ENCODE measurements around the gene PLEKHA7.
A peak's percentile ranks its signal among the peaks of the same experiment; 100 is the strongest.

PLEKHA7 gene

DNA sequence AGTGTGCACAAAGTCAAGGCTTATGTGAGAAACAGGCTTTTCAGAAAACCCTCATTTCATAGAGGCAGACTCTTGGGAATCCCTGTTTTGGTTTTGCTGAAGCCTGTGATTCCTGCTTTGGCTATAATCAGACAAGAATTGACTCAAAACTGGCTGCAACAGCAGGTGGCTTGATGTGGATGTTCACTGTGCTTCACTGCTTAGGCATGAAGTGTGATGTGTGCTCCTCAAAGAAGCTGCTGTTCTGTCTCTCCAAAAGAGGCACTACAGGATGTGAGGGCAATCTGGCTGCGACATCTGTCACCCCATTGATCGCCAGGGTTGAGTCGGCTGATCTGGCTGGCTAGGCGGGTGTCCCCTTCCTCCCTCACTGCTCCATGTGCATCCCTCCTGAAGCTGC, 172.2 kb downstream of the PLEKHA7 start:
- DNase-seq (ENCODE audit: low read depth) = no peak

DNA sequence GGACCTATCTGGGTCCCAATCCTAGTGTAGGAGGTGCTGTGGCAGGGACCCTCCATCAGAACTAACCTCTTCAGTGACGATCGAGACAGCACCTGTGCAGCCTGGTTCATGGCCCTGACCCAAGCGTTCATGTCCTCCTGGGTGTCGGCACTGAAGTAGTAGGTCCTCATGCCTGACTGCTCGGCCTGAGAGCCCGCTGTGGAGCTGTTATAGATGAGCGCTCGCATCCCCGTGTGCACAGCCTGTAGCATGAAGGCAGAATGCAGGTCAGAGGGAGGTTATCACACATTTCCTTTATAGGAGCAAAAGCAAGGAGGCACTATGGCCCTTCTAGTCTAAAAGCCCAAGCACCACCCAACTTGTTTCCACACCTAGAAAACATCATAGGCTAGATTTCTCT, 172.7 kb downstream of the PLEKHA7 start:
- DNase-seq (ENCODE audit: low read depth) = no peak

DNA sequence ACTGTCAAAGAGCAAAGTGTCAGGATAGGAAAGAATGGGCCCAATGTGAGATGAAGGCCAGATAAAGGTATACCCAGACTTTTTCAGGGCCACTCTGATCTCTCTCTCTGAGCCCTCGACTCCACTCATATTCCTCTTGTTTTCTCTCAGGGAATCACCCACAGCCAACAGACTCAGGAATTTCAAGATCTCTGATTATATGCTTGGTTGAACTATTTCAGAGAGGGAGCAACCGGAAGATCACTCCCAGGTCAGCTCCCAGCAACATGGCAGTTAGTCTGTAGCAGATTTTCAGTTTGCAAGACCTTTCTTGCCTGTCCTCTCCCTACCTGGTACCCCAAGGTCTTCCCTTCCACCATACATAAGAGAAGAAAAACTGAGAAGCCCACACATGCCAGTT, 173.3 kb downstream of the PLEKHA7 start:
- DNase-seq (ENCODE audit: low read depth) = no peak

- no peak for DNase-seq (ENCODE audit: low read depth)
Observed at GRCh38 chr11:16839821-16840220, 174.4 kb downstream of the PLEKHA7 start.

DNA sequence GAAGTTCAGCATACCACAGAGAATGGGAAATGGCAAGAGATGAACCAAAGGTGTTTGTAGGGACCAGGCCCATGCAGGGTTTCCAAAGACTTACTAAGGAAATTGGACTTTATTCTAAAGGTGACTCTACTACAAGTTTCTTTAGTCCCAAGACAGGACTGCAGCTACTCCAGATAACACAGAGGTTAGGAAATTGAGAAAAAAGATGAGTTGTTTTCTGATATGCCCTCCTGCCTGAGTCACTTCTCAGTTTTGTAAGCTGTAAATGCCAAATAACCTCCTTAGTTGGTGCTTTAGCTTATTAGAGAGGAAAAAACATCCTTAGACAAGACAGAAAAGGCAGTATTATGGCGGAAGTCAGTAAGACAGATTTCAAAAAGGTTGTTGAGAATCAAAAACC, 179.8 kb downstream of the PLEKHA7 start:
- no peak for DNase-seq (ENCODE audit: low read depth)

GRCh38 chr11:16833026-16833425, 181.2 kb downstream of the PLEKHA7 start:
- DNase-seq (ENCODE audit: low read depth) = no peak

- no peak for DNase-seq (ENCODE audit: low read depth)
Observed at GRCh38 chr11:16832193-16832539, 182.0 kb downstream of the PLEKHA7 start.

GRCh38 chr11:16831316-16832192, 182.7 kb downstream of the PLEKHA7 start:
- peak; percentile 20 for DNase-seq (ENCODE audit: low read depth)

GRCh38 chr11:16827139-16827538, 187.1 kb downstream of the PLEKHA7 start:
- no peak for DNase-seq (ENCODE audit: low read depth)

- DNase-seq (ENCODE audit: low read depth) = no peak
Observed at GRCh38 chr11:16825968-16826367, 188.2 kb downstream of the PLEKHA7 start.

- no peak for DNase-seq (ENCODE audit: low read depth)
Observed at GRCh38 chr11:16825101-16825500, 189.1 kb downstream of the PLEKHA7 start.

GRCh38 chr11:16820324-16821092, 193.7 kb downstream of the PLEKHA7 start:
- DNase-seq (ENCODE audit: low read depth) = peak; percentile 72

- peak; percentile 28 for DNase-seq (ENCODE audit: low read depth)
Observed at GRCh38 chr11:16818284-16818683, 195.9 kb downstream of the PLEKHA7 start.

GRCh38 chr11:16817351-16817750, 196.9 kb downstream of the PLEKHA7 start:
- DNase-seq (ENCODE audit: low read depth) = no peak

DNA sequence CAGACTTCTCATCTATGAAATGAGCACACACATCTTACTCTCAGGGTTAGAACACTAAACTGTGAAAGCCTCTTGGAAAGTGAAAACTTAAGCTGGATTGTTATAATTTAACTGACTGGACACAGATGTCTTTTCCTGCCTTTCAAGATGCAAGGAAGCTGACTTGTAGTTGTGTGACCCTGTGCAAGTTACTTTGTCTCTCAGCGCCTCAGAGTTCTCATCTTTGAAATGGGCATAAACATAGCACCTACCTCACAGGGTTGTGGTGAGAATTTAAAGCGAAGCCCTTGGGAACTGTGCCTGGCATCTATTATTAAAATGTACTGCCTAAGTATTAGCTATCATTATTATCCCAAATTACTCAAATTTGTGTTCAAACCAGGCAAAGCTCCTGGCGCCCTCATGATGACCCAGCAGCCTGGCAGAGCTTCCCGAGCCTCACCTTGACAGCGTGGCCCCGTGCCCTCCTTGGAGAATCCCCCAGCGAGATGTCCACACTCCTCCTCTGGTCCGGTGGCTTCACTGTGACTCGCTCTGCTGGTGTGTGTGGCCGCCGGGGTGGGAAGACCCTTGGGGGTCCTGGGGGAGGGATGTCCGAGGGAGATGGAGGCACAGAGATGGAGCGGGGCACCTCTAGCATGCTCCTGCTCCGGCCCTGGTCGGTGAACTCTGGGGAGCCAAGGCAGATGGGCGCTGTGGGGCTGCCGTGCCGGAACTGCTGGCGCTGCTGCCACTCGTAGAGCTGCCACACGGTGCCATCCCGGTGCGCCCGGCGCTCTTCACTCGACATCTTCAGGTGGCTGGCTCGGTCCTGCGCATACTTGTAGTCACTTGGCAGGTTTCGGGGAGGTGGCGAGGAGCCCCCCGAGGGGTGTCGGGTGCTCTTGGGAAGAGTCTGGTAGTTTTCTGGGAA, 197.6 kb downstream of the PLEKHA7 start:
- DNase-seq (ENCODE audit: low read depth) = no peak

DNA sequence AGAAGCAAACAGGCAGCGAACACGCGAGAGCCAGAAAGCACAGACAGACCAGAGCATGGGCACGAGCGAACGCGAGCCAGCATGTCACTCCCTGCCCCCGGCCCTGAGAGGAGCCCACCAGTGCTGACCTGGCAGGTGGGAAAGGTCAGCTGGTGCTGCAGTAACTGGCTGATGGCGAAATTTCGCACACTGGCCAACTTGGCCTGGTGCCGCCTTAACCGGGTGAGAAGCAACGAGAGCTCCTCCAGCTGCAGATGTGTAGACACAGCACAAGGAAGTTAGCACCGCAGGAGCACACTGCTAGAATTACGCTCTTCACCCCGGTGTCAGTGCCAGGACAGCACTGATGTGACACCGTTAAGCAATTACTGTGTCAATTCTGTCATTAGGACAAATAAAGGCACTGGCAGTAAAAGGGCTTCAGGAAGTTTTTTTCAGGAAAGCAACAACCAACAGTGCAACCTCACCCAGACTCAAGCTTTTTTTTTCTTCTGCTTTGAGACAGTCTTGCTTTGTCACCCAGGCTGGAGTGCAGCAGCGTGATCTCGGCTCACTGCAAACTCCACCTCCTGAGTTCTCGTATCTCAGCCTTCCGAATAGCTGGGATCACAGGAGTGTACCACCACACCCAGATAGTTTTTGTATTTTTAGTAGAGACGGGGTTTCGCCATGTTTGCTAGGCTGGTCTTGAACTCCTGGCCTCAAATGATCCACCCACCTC, 199.0 kb downstream of the PLEKHA7 start:
- DNase-seq (ENCODE audit: low read depth) = no peak

DNA sequence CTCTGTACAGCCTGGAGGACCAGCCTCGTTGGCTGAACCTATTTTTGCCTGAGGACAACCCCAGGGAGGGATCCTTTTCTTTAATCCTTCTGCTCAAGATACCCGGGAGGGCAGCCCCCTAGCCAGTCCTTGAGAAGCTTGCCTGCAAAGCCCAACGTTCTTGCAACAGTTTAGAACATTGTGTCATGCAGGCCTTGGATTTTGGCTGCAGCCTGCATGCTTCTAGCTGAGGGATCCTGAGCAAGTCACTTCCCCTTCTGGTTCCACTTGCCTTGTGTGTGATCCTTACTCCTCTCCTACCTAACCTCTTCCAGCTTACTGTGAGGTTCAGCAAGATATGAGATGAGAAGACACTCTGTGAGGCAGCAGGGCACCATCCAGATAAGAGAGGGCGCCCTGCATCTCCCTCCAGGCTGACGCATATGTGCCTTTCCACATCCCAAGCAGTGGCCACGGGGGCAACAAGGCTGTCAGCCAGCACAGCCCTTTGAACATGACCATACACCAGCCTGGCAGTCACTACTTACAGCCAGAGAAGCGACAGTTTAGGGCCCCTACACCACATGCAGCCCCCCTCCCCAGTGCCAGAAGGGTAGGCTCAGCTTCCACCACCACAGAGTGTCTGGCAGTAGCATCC, 199.7 kb downstream of the PLEKHA7 start:
- no peak for DNase-seq (ENCODE audit: low read depth)

DNA sequence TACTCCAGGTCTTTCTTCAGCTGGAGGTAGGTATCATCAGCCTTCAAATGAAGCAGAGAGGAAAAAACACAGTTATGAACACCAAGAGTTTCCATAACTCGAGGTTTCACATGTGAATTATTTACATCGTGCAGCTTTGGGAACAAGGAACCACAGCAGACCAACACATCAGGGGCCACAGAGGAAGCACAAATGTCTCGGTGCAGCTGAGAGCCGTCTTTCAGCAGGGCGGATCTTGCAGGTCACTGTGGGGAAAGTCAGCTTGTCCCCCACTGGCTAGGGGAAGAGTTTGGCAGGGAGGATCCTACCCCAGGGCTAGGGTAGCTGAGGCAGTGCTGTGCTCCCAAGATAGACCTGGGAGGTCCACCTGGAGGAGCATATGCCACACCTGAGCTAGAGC, 201.1 kb downstream of the PLEKHA7 start:
- DNase-seq (ENCODE audit: low read depth) = no peak

GRCh38 chr11:16812274-16812673, 201.9 kb downstream of the PLEKHA7 start:
- DNase-seq (ENCODE audit: low read depth) = no peak

DNA sequence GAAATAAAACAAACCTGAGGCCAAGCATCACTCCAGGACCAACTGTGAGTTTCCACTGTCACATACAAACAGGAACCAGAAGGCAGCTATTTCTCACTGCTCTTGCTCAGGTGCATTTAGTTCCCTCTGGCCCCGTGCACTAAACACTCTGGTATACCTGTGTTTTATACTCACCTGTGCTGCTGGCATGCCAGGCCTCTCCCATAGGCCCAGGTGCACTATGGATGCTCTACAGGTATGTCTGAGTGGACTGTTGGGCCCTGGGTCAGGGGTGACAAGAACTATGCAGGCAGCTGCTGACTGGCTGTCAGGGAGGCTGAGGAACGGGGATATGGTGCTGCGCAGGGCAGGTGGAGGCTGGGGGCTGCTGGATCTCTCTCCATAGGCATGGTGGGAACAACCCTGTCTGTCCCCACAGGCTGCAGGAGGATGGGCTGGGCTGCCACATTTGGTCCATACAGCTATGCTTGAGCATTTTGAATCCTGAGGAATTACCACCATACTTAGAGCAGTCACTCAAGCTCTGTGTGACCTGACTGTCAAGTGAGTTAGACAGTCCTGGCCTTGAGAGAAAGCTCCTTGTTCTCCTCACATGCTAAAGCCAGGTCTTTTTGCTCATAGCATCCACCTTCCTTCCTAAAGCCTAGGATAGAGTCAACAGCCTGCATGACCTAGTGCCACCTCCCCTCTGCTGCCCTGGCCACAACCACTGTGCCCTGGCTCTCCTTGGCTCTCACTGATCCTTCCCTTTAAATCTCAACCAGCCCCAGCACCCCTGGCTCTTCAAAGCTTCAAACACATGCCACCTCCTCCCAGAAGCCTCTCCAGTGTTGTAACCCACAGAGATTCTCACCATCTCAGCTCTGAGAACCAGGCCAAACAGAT, 202.8 kb downstream of the PLEKHA7 start:
- DNase-seq (ENCODE audit: low read depth) = no peak
